H9 (cell line): ENCODE results near the gene FGFR3. TPM values are rescaled to one million over a fixed set of nuclear protein-coding genes. Genes with fewer than 3 reads are reported as not detected.

ENCODE experiments used
- DNase-seq: peaks from one replicate; pipeline ENCODE4 v3.0.0-alpha.2; 2017
- H2AFZ ChIP-seq: one replicate; pipeline ENCODE4 v1.6.1; 2013; ENCODE audit warnings: mild to moderate bottlenecking, low read length, control low read depth, moderate library complexity
- H2AK5ac ChIP-seq: 2 replicates; pipeline ENCODE4 v1.6.1; 2013; ENCODE audit warnings: low read length, control low read depth, mixed read lengths; ENCODE audit not compliant: insufficient read length
- H2BK120ac ChIP-seq: one replicate; pipeline ENCODE4 v1.6.1; 2013; ENCODE audit warnings: low read depth, mild to moderate bottlenecking, low read length, control low read depth, inconsistent platforms; ENCODE audit not compliant: poor library complexity, severe bottlenecking
- H2BK12ac ChIP-seq: 2 replicates; pipeline ENCODE4 v1.6.1; 2013; ENCODE audit warnings: low read length, control low read depth, mixed read lengths, low read depth; ENCODE audit not compliant: insufficient read length
- H2BK15ac ChIP-seq: 2 replicates; pipeline ENCODE4 v1.6.1; 2013; ENCODE audit warnings: low read depth, low read length, control low read depth
- H2BK20ac ChIP-seq: one replicate; pipeline ENCODE4 v1.6.1; 2013; ENCODE audit warnings: low read depth, mild to moderate bottlenecking, low read length, control low read depth, inconsistent platforms; ENCODE audit not compliant: poor library complexity, severe bottlenecking
- H2BK5ac ChIP-seq: 2 replicates; pipeline ENCODE4 v1.6.1; 2013; ENCODE audit warnings: low read length, control low read depth, mixed read lengths; ENCODE audit not compliant: insufficient read length
- H3K14ac ChIP-seq: 2 replicates; pipeline ENCODE4 v1.6.1; 2013; ENCODE audit warnings: low read length, control low read depth; ENCODE audit not compliant: insufficient read depth
- H3K18ac ChIP-seq: 2 replicates; pipeline ENCODE4 v1.6.1; 2013; ENCODE audit warnings: low read depth, mild to moderate bottlenecking, mixed read lengths, low read length, control low read depth; ENCODE audit not compliant: insufficient read length
- H3K23ac ChIP-seq: 2 replicates; pipeline ENCODE4 v1.6.1; 2013; ENCODE audit warnings: low read length, control low read depth, mixed read lengths, low read depth; ENCODE audit not compliant: insufficient read length
- H3K23me2 ChIP-seq: 2 replicates; pipeline ENCODE4 v1.6.1; 2013; ENCODE audit warnings: low read depth, mild to moderate bottlenecking, mixed read lengths, low read length, control low read depth; ENCODE audit not compliant: insufficient read length, poor library complexity, severe bottlenecking
- H3K27ac ChIP-seq: 2 replicates; pipeline ENCODE4 v1.5.1; 2013; ENCODE audit warnings: low read length, control low read depth, mixed read lengths, low read depth; ENCODE audit not compliant: insufficient read length
- H3K27me3 ChIP-seq: 2 replicates; pipeline ENCODE4 v1.6.1; 2013; ENCODE audit warnings: low read length, control low read depth, inconsistent platforms; ENCODE audit not compliant: insufficient read depth
- H3K4ac ChIP-seq: 2 replicates; pipeline ENCODE4 v1.6.1; 2013; ENCODE audit warnings: low read depth, mild to moderate bottlenecking, control low read depth, inconsistent platforms, low read length, moderate library complexity
- H3K4me1 ChIP-seq: 2 replicates; pipeline ENCODE4 v1.6.1; 2013; ENCODE audit warnings: low read length, control low read depth, inconsistent platforms; ENCODE audit not compliant: insufficient read depth
- H3K4me2 ChIP-seq: 2 replicates; pipeline ENCODE4 v1.6.1; 2013; ENCODE audit warnings: low read length, control low read depth, mixed read lengths; ENCODE audit not compliant: insufficient read length, insufficient read depth
- H3K56ac ChIP-seq: 2 replicates; pipeline ENCODE4 v1.6.1; 2013; ENCODE audit warnings: low read depth, mild to moderate bottlenecking, mixed read lengths, low read length, control low read depth; ENCODE audit not compliant: insufficient read length
- H3K79me1 ChIP-seq: 2 replicates; pipeline ENCODE4 v1.6.1; 2013; ENCODE audit warnings: low read depth, mild to moderate bottlenecking, moderate library complexity, low read length, control low read depth, inconsistent platforms; ENCODE audit not compliant: insufficient read depth, poor library complexity, severe bottlenecking
- H3K79me2 ChIP-seq: 2 replicates; pipeline ENCODE4 v1.6.1; 2013; ENCODE audit warnings: low read length, control low read depth, inconsistent platforms; ENCODE audit not compliant: insufficient read depth
- H3K9ac ChIP-seq: 2 replicates; pipeline ENCODE4 v1.6.1; 2013; ENCODE audit warnings: low read length, control low read depth, mixed read lengths; ENCODE audit not compliant: insufficient read length; ENCODE audit errors: extremely low read depth
- H3K9me3 ChIP-seq: one replicate; pipeline ENCODE4 v1.6.1; 2013; ENCODE audit warnings: low read depth, low read length, inconsistent platforms; ENCODE audit not compliant: control insufficient read depth
- H3T11ph ChIP-seq: one replicate; pipeline ENCODE4 v1.6.1; 2013; ENCODE audit warnings: mild to moderate bottlenecking, low read length, control low read depth, inconsistent platforms
- H4K20me1 ChIP-seq: one replicate; pipeline ENCODE4 v1.6.1; 2013; ENCODE audit not compliant: control insufficient read depth, insufficient read length, insufficient read depth
- H4K5ac ChIP-seq: 2 replicates; pipeline ENCODE4 v1.6.1; 2013; ENCODE audit warnings: low read depth, mild to moderate bottlenecking, mixed read lengths, low read length, control low read depth; ENCODE audit not compliant: insufficient read length
- H4K8ac ChIP-seq: replicated peaks from 2 replicates; pipeline ENCODE4 v1.6.1; 2013; ENCODE audit warnings: low read length, control low read depth, mixed read lengths, low read depth; ENCODE audit not compliant: insufficient read length
- H4K91ac ChIP-seq: 2 replicates; pipeline ENCODE4 v1.6.1; 2013; ENCODE audit warnings: low read depth, mild to moderate bottlenecking, moderate library complexity, mixed read lengths, low read length, control low read depth; ENCODE audit not compliant: insufficient read length
- H3K27ac Mint-ChIP-seq, 3 experiments: 2 replicates in 2 of 3; 3 replicates in 1 of 3; pipeline ENCODE4 v1.8.0; 2020 to 2021; ENCODE audit warnings: mixed read lengths in 3 of 3, mild to moderate bottlenecking in 1 of 3, moderate library complexity in 1 of 3
- H3K27me3 Mint-ChIP-seq: 2 replicates; pipeline ENCODE4 v1.8.0; 2021; ENCODE audit warnings: low read depth, mild to moderate bottlenecking, moderate library complexity, mixed read lengths
- H3K36me3 Mint-ChIP-seq, 3 experiments: 2 replicates in 2 of 3; 3 replicates in 1 of 3; pipeline ENCODE4 v1.8.0; 2020 to 2021; ENCODE audit warnings: low read depth in 3 of 3, mixed read lengths in 3 of 3; ENCODE audit not compliant: insufficient read depth in 1 of 3
- H3K4me1 Mint-ChIP-seq, 2 experiments: 2 replicates each; pipeline ENCODE4 v1.8.0; 2020; ENCODE audit warnings: mixed read lengths in 2 of 2
- H3K4me3 Mint-ChIP-seq, 2 experiments: 2 replicates in 1 of 2; 3 replicates in 1 of 2; pipeline ENCODE4 v1.8.0; 2020 to 2021; ENCODE audit warnings: mild to moderate bottlenecking in 2 of 2, mixed read lengths in 2 of 2, moderate library complexity in 1 of 2
- H3K9me3 Mint-ChIP-seq, 2 experiments: 2 replicates in 1 of 2; 3 replicates in 1 of 2; pipeline ENCODE4 v1.8.0; 2020; ENCODE audit warnings: mild to moderate bottlenecking in 2 of 2, mixed read lengths in 2 of 2, moderate library complexity in 1 of 2
- WGBS: extraction: QIAGEN DNeasy Blood & Tissue Kit; methylation state at CpG from one replicate; pipeline ENCODE4 v1.1.7; 2013; ENCODE audit warnings: missing lambda C conversion rate, low lambda C conversion rate, mixed read lengths; ENCODE audit not compliant: insufficient read length; ENCODE audit errors: extremely low coverage; 5-methylcytosine and 5-hydroxymethylcytosine counted together
- total RNA-seq: library from RNA; stranded (reverse); gene quantifications from 2 replicates; pipeline ENCODE4 v1.2.1, GENCODE V29; 2021
- TF ChIP-seq, protein P1 (sequence below): fragments of 200-600 bp; sonication (generic); conservative IDR thresholded peaks from 3 replicates; pipeline ENCODE4 v1.8.0; 2021; ENCODE audit warnings: antibody characterized with exemption, mild to moderate bottlenecking

The FGFR3 gene
- total RNA-seq, 1 experiment from 2014 or later: 75.7 TPM

DNA sequence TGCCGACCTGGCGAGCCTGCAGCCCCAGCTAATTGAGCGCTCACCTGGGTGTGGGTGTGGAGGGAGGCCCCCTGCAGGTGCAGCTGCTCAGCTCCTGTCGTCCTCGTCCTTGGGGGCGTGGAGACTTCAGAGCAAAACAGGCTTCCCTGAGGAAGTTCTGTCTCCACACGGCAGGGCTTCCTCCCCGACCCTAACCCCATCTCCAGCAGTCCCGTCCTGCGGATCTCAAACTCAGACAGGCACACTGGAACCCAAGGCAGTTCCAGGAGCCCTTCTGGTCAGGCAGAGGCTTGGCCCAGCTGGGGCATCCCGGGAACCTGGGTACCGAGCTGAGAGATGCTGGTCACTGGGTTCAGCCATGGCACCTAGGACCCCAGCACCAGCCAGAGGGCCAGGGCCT is 47.4 kb upstream of the FGFR3 start:
- no peak overlapping the region for H2BK20ac ChIP-seq
- no peaks in the 10 kb centered on the region for H3K79me1 ChIP-seq
- no peak overlapping the region for H3T11ph ChIP-seq
- H3K14ac ChIP-seq: no peak overlapping the region
- no peak overlapping the region for H3K56ac ChIP-seq
- H3K23me2 ChIP-seq: no peaks in the 10 kb centered on the region
- TF ChIP-seq, protein P1, sequence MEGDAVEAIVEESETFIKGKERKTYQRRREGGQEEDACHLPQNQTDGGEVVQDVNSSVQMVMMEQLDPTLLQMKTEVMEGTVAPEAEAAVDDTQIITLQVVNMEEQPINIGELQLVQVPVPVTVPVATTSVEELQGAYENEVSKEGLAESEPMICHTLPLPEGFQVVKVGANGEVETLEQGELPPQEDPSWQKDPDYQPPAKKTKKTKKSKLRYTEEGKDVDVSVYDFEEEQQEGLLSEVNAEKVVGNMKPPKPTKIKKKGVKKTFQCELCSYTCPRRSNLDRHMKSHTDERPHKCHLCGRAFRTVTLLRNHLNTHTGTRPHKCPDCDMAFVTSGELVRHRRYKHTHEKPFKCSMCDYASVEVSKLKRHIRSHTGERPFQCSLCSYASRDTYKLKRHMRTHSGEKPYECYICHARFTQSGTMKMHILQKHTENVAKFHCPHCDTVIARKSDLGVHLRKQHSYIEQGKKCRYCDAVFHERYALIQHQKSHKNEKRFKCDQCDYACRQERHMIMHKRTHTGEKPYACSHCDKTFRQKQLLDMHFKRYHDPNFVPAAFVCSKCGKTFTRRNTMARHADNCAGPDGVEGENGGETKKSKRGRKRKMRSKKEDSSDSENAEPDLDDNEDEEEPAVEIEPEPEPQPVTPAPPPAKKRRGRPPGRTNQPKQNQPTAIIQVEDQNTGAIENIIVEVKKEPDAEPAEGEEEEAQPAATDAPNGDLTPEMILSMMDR: no peak
- H4K91ac ChIP-seq: no peak overlapping the region
- no peak overlapping the region for H2BK120ac ChIP-seq
- no peak overlapping the region for H4K8ac ChIP-seq
- H3K4ac ChIP-seq: no peak overlapping the region
- no peaks in the 10 kb centered on the region for H3K27me3 ChIP-seq
- no peak overlapping the region for H2AK5ac ChIP-seq
- H2BK5ac ChIP-seq: no peak overlapping the region
- H4K20me1 ChIP-seq: no peaks in the 10 kb centered on the region
- peaks cover 16 to 48% (median 38%) of the 10 kb centered on the region in 3 experiments; a peak in 6 of 7 replicates for H3K36me3 Mint-ChIP-seq
- H3K9ac ChIP-seq: no peak overlapping the region
- H3K27me3 Mint-ChIP-seq: no peaks in the 10 kb centered on the region
- H2BK12ac ChIP-seq: no peak overlapping the region
- no peaks in the 10 kb centered on the region for H3K9me3 ChIP-seq
- H3K18ac ChIP-seq: no peak overlapping the region
- H4K5ac ChIP-seq: no peak overlapping the region
- H3K27ac Mint-ChIP-seq: 0 out of 7 replicates have a peak overlapping the region, but pooled peaks of 1 of the 3 experiments have one; percentile 20
- WGBS: no CpG with 5 or more reads among the region's 12 CpGs
- H3K27ac ChIP-seq: no peak overlapping the region
- no peak for DNase-seq
- no peak overlapping the region for H3K4me3 Mint-ChIP-seq
- H2BK15ac ChIP-seq: no peak overlapping the region
- no peak overlapping the region for H2AFZ ChIP-seq
- H3K9me3 Mint-ChIP-seq: no peaks in the 10 kb centered on the region
- no peaks in the 10 kb centered on the region for H3K4me1 ChIP-seq
- no peak overlapping the region for H3K4me2 ChIP-seq
- H3K79me2 ChIP-seq: no peaks in the 10 kb centered on the region
- peaks cover 0 to 8% of the 10 kb centered on the region in 2 experiments; a peak in 1 of 4 replicates for H3K4me1 Mint-ChIP-seq
- no peak overlapping the region for H3K23ac ChIP-seq
